IMR-90 (cell line): ENCODE results near the gene FARP1. TPM values are rescaled to one million over a fixed set of nuclear protein-coding genes. Genes with fewer than 3 reads are reported as not detected.

ENCODE experiments used
- ATAC-seq: fragments of 200-7000 bp; cut with Tn5 transposase; 2 replicates; pipeline ENCODE4 v1.9.1; 2020; ENCODE audit warnings: low read depth, mild to moderate bottlenecking, moderate library complexity
- BruUV-seq: library from RNA; stranded (reverse); fragments of 400-500 nt; replicated peaks from 2 replicates; lab custom pipeline; 2021; lab: Mats Ljungman, UMichigan
- CTCF ChIA-PET: fragments of 300-600 bp; formaldehyde crosslinking; extraction: SDS; loops from one replicate; lab custom pipeline; 2021; ENCODE audit warnings: antibody characterized with exemption; lab: Yijun Ruan, JAX
- POLR2A ChIA-PET: fragments of 300-600 bp; sonication (Branson Sonifier 250); formaldehyde crosslinking; loops from one replicate; lab custom pipeline; 2022; ENCODE audit warnings: antibody characterized with exemption; ENCODE audit not compliant: unreplicated experiment; lab: Charles Lee
- DNase-seq: peaks from one replicate; pipeline ENCODE4 v3.0.0; 2013
- H2AFZ ChIP-seq: replicated peaks from 2 replicates; pipeline ENCODE3; 2013; ENCODE audit warnings: low read length, mild to moderate bottlenecking; ENCODE audit not compliant: poor library complexity
- H2AK5ac ChIP-seq: 2 replicates; pipeline ENCODE4 v1.6.1; 2013; ENCODE audit warnings: low read depth, low read length, inconsistent platforms
- H2AK9ac ChIP-seq: replicated peaks from 2 replicates; pipeline ENCODE3; 2013; ENCODE audit warnings: mild to moderate bottlenecking, low read depth, low read length, moderate library complexity; ENCODE audit not compliant: poor library complexity
- H2BK120ac ChIP-seq: 2 replicates; pipeline ENCODE4 v1.6.1; 2013; ENCODE audit warnings: low read depth, low read length, inconsistent platforms
- H2BK15ac ChIP-seq: 3 replicates; pipeline ENCODE4 v1.6.1; 2013; ENCODE audit warnings: low read depth, low read length, inconsistent platforms
- H2BK20ac ChIP-seq: 2 replicates; pipeline ENCODE4 v1.6.1; 2013; ENCODE audit warnings: low read depth, mild to moderate bottlenecking, inconsistent platforms, low read length, moderate library complexity
- H2BK5ac ChIP-seq: 2 replicates; pipeline ENCODE4 v1.6.1; 2013; ENCODE audit warnings: mild to moderate bottlenecking, low read depth, low read length, inconsistent platforms; ENCODE audit not compliant: poor library complexity, severe bottlenecking
- H3K14ac ChIP-seq: replicated peaks from 2 replicates; pipeline ENCODE4 v1.6.1; 2013; ENCODE audit warnings: low read depth, low read length, inconsistent platforms
- H3K18ac ChIP-seq: 2 replicates; pipeline ENCODE4 v1.6.1; 2013; ENCODE audit warnings: low read depth, low read length, control low read depth
- H3K23ac ChIP-seq: 2 replicates; pipeline ENCODE4 v1.6.1; 2013; ENCODE audit warnings: low read depth, low read length, inconsistent platforms
- H3K27ac ChIP-seq: 2 replicates; pipeline ENCODE4 v1.5.1; 2013; ENCODE audit warnings: mild to moderate bottlenecking, control low read depth, low read length; ENCODE audit not compliant: insufficient read depth
- H3K27me3 ChIP-seq: 2 replicates; pipeline ENCODE4 v1.6.1; 2013; ENCODE audit warnings: low read length; ENCODE audit not compliant: control insufficient read depth, insufficient read depth
- H3K36me3 ChIP-seq: 2 replicates; pipeline ENCODE4 v1.6.1; 2013; ENCODE audit warnings: low read length, mixed read lengths; ENCODE audit not compliant: control insufficient read depth, insufficient read depth
- H3K4ac ChIP-seq: 2 replicates; pipeline ENCODE4 v1.6.1; 2013; ENCODE audit warnings: low read depth, low read length, inconsistent platforms
- H3K4me1 ChIP-seq: 2 replicates; pipeline ENCODE4 v1.6.1; 2013; ENCODE audit warnings: low read length, mixed read lengths; ENCODE audit not compliant: control insufficient read depth, insufficient read depth
- H3K4me2 ChIP-seq: 2 replicates; pipeline ENCODE4 v1.6.1; 2013; ENCODE audit warnings: low read depth, mild to moderate bottlenecking, control low read depth, low read length, moderate library complexity
- H3K4me3 ChIP-seq: 2 replicates; pipeline ENCODE4 v1.5.1; 2013; ENCODE audit warnings: low read depth, mild to moderate bottlenecking, control low read depth, low read length, moderate library complexity; ENCODE audit not compliant: insufficient read depth
- H3K56ac ChIP-seq: 2 replicates; pipeline ENCODE4 v1.6.1; 2013; ENCODE audit warnings: low read length, inconsistent platforms; ENCODE audit not compliant: insufficient read depth; ENCODE audit errors: extremely low read depth
- H3K79me1 ChIP-seq, 2 experiments: 2 replicates each; pipeline ENCODE4 v1.6.1; 2013; ENCODE audit warnings: low read length in 2 of 2, inconsistent platforms in 1 of 2, low read depth in 1 of 2
- H3K9ac ChIP-seq: 2 replicates; pipeline ENCODE4 v1.6.1; 2013; ENCODE audit warnings: low read depth, low read length, control low read depth
- H3K9me1 ChIP-seq: 2 replicates; pipeline ENCODE4 v1.6.1; 2013; ENCODE audit warnings: low read length, inconsistent platforms; ENCODE audit not compliant: insufficient read depth
- H3K9me3 ChIP-seq: 2 replicates; pipeline ENCODE4 v1.6.1; 2013; ENCODE audit warnings: low read length; ENCODE audit not compliant: control insufficient read depth, insufficient read depth
- H4K20me1 ChIP-seq: 2 replicates; pipeline ENCODE4 v1.6.1; 2013; ENCODE audit warnings: low read length, inconsistent platforms; ENCODE audit not compliant: insufficient read depth
- H4K5ac ChIP-seq: 2 replicates; pipeline ENCODE4 v1.6.1; 2013; ENCODE audit warnings: mild to moderate bottlenecking, low read depth, low read length, control low read depth
- H4K8ac ChIP-seq, 2 experiments: 2 replicates each; pipeline ENCODE4 v1.6.1; 2013; ENCODE audit warnings: low read depth in 2 of 2, low read length in 2 of 2, control low read depth in 1 of 2, inconsistent platforms in 1 of 2
- H4K91ac ChIP-seq: 2 replicates; pipeline ENCODE4 v1.6.1; 2013; ENCODE audit warnings: low read depth, low read length, inconsistent platforms; ENCODE audit not compliant: insufficient read depth
- CTCF ChIP-seq: conservative IDR thresholded peaks from 2 replicates; pipeline ENCODE4 v1.5.1; 2012; ENCODE audit warnings: mild to moderate bottlenecking, low read depth, low read length, improper control_type of control experiment
- FOS ChIP-seq: fragments of 150-350 bp; IDR thresholded peaks from 2 replicates; pipeline ENCODE4 v1.6.1; 2016; ENCODE audit warnings: low read depth, low read length
- MAFK ChIP-seq: IDR thresholded peaks from 2 replicates; pipeline ENCODE4 v1.6.1; 2012; ENCODE audit warnings: low read depth, low read length, improper control_type of control experiment
- MAZ ChIP-seq: IDR thresholded peaks from 2 replicates; pipeline ENCODE4 v1.6.1; 2012; ENCODE audit warnings: low read depth, mild to moderate bottlenecking, low read length, improper control_type of control experiment, moderate library complexity, borderline replicate concordance
- NFE2L2 ChIP-seq: fragments of 150-350 bp; IDR thresholded peaks from 2 replicates; pipeline ENCODE4 v1.6.1; 2016; ENCODE audit warnings: low read depth, mild to moderate bottlenecking, low read length
- POLR2A ChIP-seq: IDR thresholded peaks from 2 replicates; pipeline ENCODE4 v1.6.1; 2012; ENCODE audit warnings: mild to moderate bottlenecking, low read depth, low read length
- RCOR1 ChIP-seq: IDR thresholded peaks from 2 replicates; pipeline ENCODE4 v1.6.1; 2012; ENCODE audit warnings: mild to moderate bottlenecking, low read length, improper control_type of control experiment; ENCODE audit not compliant: insufficient replicate concordance
- RFX5 ChIP-seq: IDR thresholded peaks from 2 replicates; pipeline ENCODE4 v1.8.0; 2012; ENCODE audit warnings: low read depth, mild to moderate bottlenecking, low read length, moderate library complexity
- SMC3 ChIP-seq: fragments of 150-350 bp; IDR thresholded peaks from 2 replicates; pipeline ENCODE4 v1.6.1; 2016; ENCODE audit warnings: low read depth, mild to moderate bottlenecking, antibody characterized with exemption, low read length, moderate library complexity
- USF2 ChIP-seq: fragments of 150-350 bp; IDR thresholded peaks from 2 replicates; pipeline ENCODE4 v1.6.1; 2017; ENCODE audit warnings: mild to moderate bottlenecking, antibody characterized with exemption, low read length, low read depth
- WGBS, 2 experiments: methylation state at CpG; one replicate each; pipeline versions ENCODE4 v1.1.5 to v1.1.7; 2013; ENCODE audit warnings: missing lambda C conversion rate in 2 of 2; ENCODE audit not compliant: insufficient read length in 1 of 2; ENCODE audit errors: extremely low coverage in 2 of 2; 5-methylcytosine and 5-hydroxymethylcytosine counted together
- dilution Hi-C: fragments of 300-500 bp; cut with HindIII; formaldehyde crosslinking; loops from one replicate; pipeline ENCODE4 v1.14.3; 2018; ENCODE audit warnings: low sequenced_read_pairs; ENCODE audit not compliant: unreplicated experiment
- in situ Hi-C: fragments of 300-500 bp; cut with MboI; formaldehyde crosslinking; loops from 3 replicates; pipeline ENCODE4 v1.14.3; 2019; ENCODE audit warnings: low sequenced_read_pairs, inconsistent platforms, mixed read lengths
- intact Hi-C: fragments of 100-400 bp; cut with micrococcal nuclease; formaldehyde crosslinking; loops from 2 replicates; pipeline ENCODE4 v1.10.0; 2022
- polyA plus RNA-seq, 3 experiments: library from polyadenylated mRNA; depleted of rRNA; stranded (reverse); fragments of >200 nt; gene quantifications; 2 replicates each; pipeline ENCODE4 v1.2.3, GENCODE V29; 2012; ENCODE audit warnings: low replicate concordance in 1 of 3
- total RNA-seq: library from RNA; depleted of rRNA; stranded (reverse); fragments of >200 nt; gene quantifications from 2 replicates; pipeline ENCODE4 v1.2.3, GENCODE V29; 2012

Gene FARP1
- total and polyA plus RNA-seq, 2 of the 4 experiments (the other 2 are of a cell fraction), result 39.6 to 57.0 TPM

GRCh38 chr13:98099627-98100026 is 43.3 kb upstream of the FARP1 start:
- H2AK9ac ChIP-seq, result no peak overlapping the region
- no peak overlapping the region for H4K91ac ChIP-seq
- no peak overlapping the region for H2AFZ ChIP-seq
- POLR2A ChIA-PET, result no interaction called here
- no peak overlapping the region for H3K18ac ChIP-seq
- BruUV-seq, result no TSS peak
- H2BK5ac ChIP-seq, result no peak overlapping the region
- no peaks in the 10 kb centered on the region for H3K27me3 ChIP-seq
- CTCF ChIA-PET, result no interaction called here
- no peak overlapping the region; the same call in 2 of the 3 replicates for H2BK15ac ChIP-seq
- H2AK5ac ChIP-seq, result no peak overlapping the region
- no peak overlapping the region for H3K23ac ChIP-seq
- no peak overlapping the region for H3K14ac ChIP-seq
- no peaks in the 10 kb centered on the region for H3K36me3 ChIP-seq
- no peak overlapping the region for H3K4me2 ChIP-seq
- no peak overlapping the region for H4K5ac ChIP-seq
- TF ChIP-seq POLR2A (no peak), NFE2L2 (no peak), FOS (no peak), USF2 (no peak), MAZ (no peak), CTCF (no peak), RFX5 (no peak), MAFK (no peak), SMC3 (no peak), RCOR1 (no peak)
- in situ Hi-C loops (no loop called here), intact Hi-C loops (no loop called here), dilution Hi-C loops (no loop called here)
- H2BK20ac ChIP-seq, result no peak overlapping the region; the same call in 1 of the 2 replicates
- no peak overlapping the region for H3K9ac ChIP-seq
- no peak overlapping the region for H4K8ac ChIP-seq
- H3K9me1 ChIP-seq, result no peaks in the 10 kb centered on the region
- no peaks in the 10 kb centered on the region for H4K20me1 ChIP-seq
- H3K27ac ChIP-seq, result no peak overlapping the region
- 75% methylated on average over 1 of the region's 4 CpGs; no CpG with 5 or more reads in 1 of the 2 experiments for WGBS, 2 experiments
- H3K79me1 ChIP-seq, result no peaks in the 10 kb centered on the region
- no peak for ATAC-seq
- H3K56ac ChIP-seq, result no peak overlapping the region
- H3K4ac ChIP-seq, result no peak overlapping the region
- H3K4me1 ChIP-seq, result peaks cover 5% of the 10 kb centered on the region
- H3K4me3 ChIP-seq, result no peak overlapping the region
- H2BK120ac ChIP-seq, result no peak overlapping the region
- no peaks in the 10 kb centered on the region for H3K9me3 ChIP-seq
- no peak for DNase-seq
